GM12878 (cell line): Measurements from ENCODE around the gene MCRIP2. TPM values are rescaled to one million over a fixed set of nuclear protein-coding genes. Genes with fewer than 3 reads are reported as not detected.

Source experiments
- ATAC-seq: fragments of 200-7000 bp; cut with Tn5 transposase; 3 replicates; pipeline ENCODE4 v1.9.1; 2020; ENCODE audit warnings: mild to moderate bottlenecking, moderate library complexity
- BruUV-seq: library from RNA; stranded (reverse); fragments of 400-500 nt; replicated peaks from 2 replicates; lab custom pipeline; 2021; lab: Mats Ljungman, UMichigan
- CTCF ChIA-PET: fragments of 300-600 bp; sonication (Branson Sonifier 250); formaldehyde crosslinking; extraction: SDS; loops from one replicate; lab custom pipeline; 2021; ENCODE audit warnings: inconsistent platforms; lab: Yijun Ruan, JAX
- POLR2A ChIA-PET: fragments of 350-600 bp; formaldehyde crosslinking; extraction: SDS; loops from one replicate; lab custom pipeline; 2021; ENCODE audit warnings: inconsistent platforms; lab: Charles Lee
- RAD21 ChIA-PET: fragments of 300-600 bp; sonication (Branson Sonifier 250); formaldehyde crosslinking; loops from one replicate; lab custom pipeline; 2023; ENCODE audit warnings: antibody characterized with exemption; ENCODE audit not compliant: unreplicated experiment; lab: Charles Lee
- SMC1A ChIA-PET: fragments of 300-600 bp; sonication (Branson Sonifier 250); formaldehyde crosslinking; loops from one replicate; lab custom pipeline; 2023; ENCODE audit not compliant: unreplicated experiment, uncharacterized antibody; lab: Charles Lee
- DNase-seq: peaks from one replicate; pipeline ENCODE4 v3.0.0-alpha.2; 2011; ENCODE audit warnings: low read depth, low spot score
- FAIRE-seq: peaks from 3 replicates; lab custom pipeline; 2011; peaks lifted over from hg19 to GRCh38; lab: Jason Lieb, UNC
- H2AFZ ChIP-seq: 2 replicates; pipeline ENCODE4 v1.6.0; 2011; ENCODE audit warnings: low read depth, low read length, control low read depth; ENCODE audit not compliant: control insufficient read depth
- H3K27ac ChIP-seq: 2 replicates; pipeline ENCODE4 v1.5.1; 2011; ENCODE audit warnings: control low read depth; ENCODE audit not compliant: control insufficient read depth, insufficient read depth
- H3K27me3 ChIP-seq, 2 experiments: replicated peaks in 1 of 2; 2 replicates each; pipeline versions ENCODE4 v1.6.0 to v1.6.1; 2011; ENCODE audit warnings: low read length in 1 of 2; ENCODE audit not compliant: control insufficient read depth in 2 of 2, insufficient read depth in 2 of 2
- H3K36me3 ChIP-seq, 2 experiments: 2 replicates each; pipeline ENCODE4 v1.5.1; 2011; ENCODE audit warnings: low read length in 1 of 2; ENCODE audit not compliant: control insufficient read depth in 2 of 2, insufficient read depth in 2 of 2
- H3K4me1 ChIP-seq: 2 replicates; pipeline ENCODE4 v1.6.1; 2011; ENCODE audit warnings: mild to moderate bottlenecking, low read length, moderate library complexity, mixed read lengths; ENCODE audit not compliant: control insufficient read depth, insufficient read depth
- H3K4me2 ChIP-seq: 2 replicates; pipeline ENCODE4 v1.6.0; 2011; ENCODE audit warnings: control low read depth; ENCODE audit not compliant: control insufficient read depth, insufficient read depth
- H3K4me3 ChIP-seq: fragments of 200-600 bp; sonication (generic); 2 replicates; pipeline ENCODE4 v1.5.1; 2016
- H3K79me2 ChIP-seq: 2 replicates; pipeline ENCODE4 v1.6.0; 2011; ENCODE audit warnings: low read length; ENCODE audit not compliant: control insufficient read depth, insufficient read depth
- H3K9ac ChIP-seq: 2 replicates; pipeline ENCODE4 v1.8.0; 2011; ENCODE audit warnings: low read length, control low read depth, mixed read lengths; ENCODE audit not compliant: control insufficient read depth, insufficient read depth
- H3K9me3 ChIP-seq: replicated peaks from 3 replicates; pipeline ENCODE4 v1.5.1; 2011; ENCODE audit warnings: mild to moderate bottlenecking, low read length; ENCODE audit not compliant: control insufficient read depth, insufficient read depth
- H4K20me1 ChIP-seq: 2 replicates; pipeline ENCODE4 v1.6.0; 2011; ENCODE audit not compliant: control insufficient read depth, insufficient read depth
- CREB1 ChIP-seq: IDR thresholded peaks from 2 replicates; pipeline ENCODE4 v1.6.1; 2012; ENCODE audit warnings: low read depth, mild to moderate bottlenecking, inconsistent platforms
- CREM ChIP-seq: IDR thresholded peaks from 2 replicates; pipeline ENCODE4 v1.6.1; 2014; ENCODE audit warnings: antibody characterized with exemption, low read depth
- CTCF ChIP-seq, 3 experiments: IDR thresholded peaks in 2 of 3; conservative IDR thresholded peaks in 1 of 3; 2 replicates each; pipeline ENCODE4 v1.5.1; 2011; ENCODE audit warnings: low read depth in 3 of 3, low read length in 3 of 3, mild to moderate bottlenecking in 3 of 3, control low read depth in 2 of 3, moderate library complexity in 2 of 3, inconsistent platforms in 1 of 3, mixed read lengths in 1 of 3; ENCODE audit not compliant: control insufficient read depth in 2 of 3, insufficient read depth in 1 of 3; ENCODE audit errors: extremely low read depth in 1 of 3
- ELK1 ChIP-seq: IDR thresholded peaks from 2 replicates; pipeline ENCODE4 v1.6.1; 2012; ENCODE audit warnings: low read depth, low read length, improper control_type of control experiment
- ESRRA ChIP-seq: IDR thresholded peaks from 2 replicates; pipeline ENCODE4 v1.6.1; 2012; ENCODE audit warnings: mild to moderate bottlenecking, low read length, improper control_type of control experiment
- EZH2 ChIP-seq: IDR thresholded peaks from 2 replicates; pipeline ENCODE4 v1.6.1; 2012; ENCODE audit warnings: low read depth, mild to moderate bottlenecking, control low read depth, inconsistent platforms, low read length, borderline replicate concordance; ENCODE audit not compliant: control insufficient read depth
- FOS ChIP-seq: IDR thresholded peaks from 3 replicates; pipeline ENCODE4 v1.6.1; 2011; ENCODE audit warnings: borderline replicate concordance; ENCODE audit not compliant: insufficient read length; ENCODE audit errors: extremely low read depth
- FOXK2 ChIP-seq: fragments of 450-650 bp; IDR thresholded peaks from 2 replicates; pipeline ENCODE4 v1.6.1; 2017; ENCODE audit warnings: mild to moderate bottlenecking, moderate library complexity
- MYB ChIP-seq: fragments of 150-350 bp; IDR thresholded peaks from 2 replicates; pipeline ENCODE4 v1.6.1; 2014; ENCODE audit warnings: mild to moderate bottlenecking, low read depth, low read length, borderline replicate concordance
- NBN ChIP-seq: fragments of 450-650 bp; IDR thresholded peaks from 2 replicates; pipeline ENCODE4 v1.6.1; 2016
- NR2C2 ChIP-seq: IDR thresholded peaks from 2 replicates; pipeline ENCODE4 v1.6.1; 2011; ENCODE audit warnings: borderline replicate concordance, low read depth; ENCODE audit not compliant: control insufficient read depth, insufficient read length
- POLR2A ChIP-seq: IDR thresholded peaks from 2 replicates; pipeline ENCODE4 v1.6.1; 2011; ENCODE audit warnings: low read depth, mild to moderate bottlenecking, low read length
- POLR2AphosphoS2 ChIP-seq: IDR thresholded peaks from 2 replicates; pipeline ENCODE4 v1.6.1; 2011; ENCODE audit warnings: low read depth, mild to moderate bottlenecking, low read length, improper control_type of control experiment, moderate library complexity
- RFX5 ChIP-seq: IDR thresholded peaks from 2 replicates; pipeline ENCODE4 v1.6.1; 2011; ENCODE audit warnings: low read depth, low read length, improper control_type of control experiment
- WRNIP1 ChIP-seq: IDR thresholded peaks from 2 replicates; pipeline ENCODE4 v1.6.1; 2011; ENCODE audit warnings: low read depth, low read length, improper control_type of control experiment, borderline replicate concordance
- ZNF384 ChIP-seq: IDR thresholded peaks from 2 replicates; pipeline ENCODE4 v1.6.1; 2012; ENCODE audit warnings: low read depth, mild to moderate bottlenecking, low read length, improper control_type of control experiment, borderline replicate concordance
- WGBS: methylation state at CpG from one replicate; pipeline ENCODE4 v1.1.6; 2016; ENCODE audit warnings: low lambda C conversion rate; ENCODE audit not compliant: insufficient replicate concordance, insufficient coverage; ENCODE audit errors: missing lambda C conversion rate; 5-methylcytosine and 5-hydroxymethylcytosine counted together
- in situ Hi-C: fragments of 300-500 bp; cut with MboI; formaldehyde crosslinking; loops from 9 replicates; pipeline ENCODE4 v1.14.3; 2018; ENCODE audit warnings: mixed read lengths
- intact Hi-C: fragments of 100-400 bp; cut with micrococcal nuclease; formaldehyde crosslinking; loops from one replicate; pipeline ENCODE4 v1.14.2; 2022; ENCODE audit not compliant: unreplicated experiment
- polyA plus RNA-seq, 11 experiments: library from polyadenylated mRNA; depleted of rRNA in 4 of 11; unstranded in 6 of 11; stranded (reverse) in 5 of 11; fragments of >200 nt; fragmentation: Nextera tagmentation in 4 of 11; fragmentation: Illumina TruSeq in 1 of 11; extraction: Ambion mirVana in 4 of 11; extraction: Trizol in 1 of 11; gene quantifications; 1 replicate in 1 of 11; 2 replicates in 10 of 11; pipeline versions ENCODE4 v1.2.1 to v1.2.3, GENCODE V29; 2011 to 2016; ENCODE audit warnings: inconsistent platforms in 2 of 11, missing spikeins in 2 of 11, low read depth in 1 of 11
- total RNA-seq, 4 experiments: library from RNA; depleted of rRNA in 3 of 4; stranded (reverse); fragments of >200 nt in 3 of 4; fragmentation: Illumina TruSeq in 1 of 4; extraction: Trizol in 1 of 4; gene quantifications; 2 replicates each; pipeline versions ENCODE4 v1.2.1 to v1.2.3, GENCODE V29; 2013 to 2021

Gene MCRIP2
- total and polyA plus RNA-seq, 10 of the 15 experiments (the other 5 are each of a cell fraction or from before 2014, with no cell fraction given), result 0.19 to 93.1 (median 57.9) TPM

GRCh38 chr16:685967-686366, 44.3 kb downstream of the MCRIP2 start:
- no peak for DNase-seq
- peaks cover 20% of the 10 kb centered on the region for H3K4me1 ChIP-seq
- H2AFZ ChIP-seq, result no peak overlapping the region
- peaks cover 6 to 14% of the 10 kb centered on the region in 2 experiments; a peak in 2 of 4 replicates for H3K36me3 ChIP-seq
- H3K9me3 ChIP-seq, result no peaks in the 10 kb centered on the region
- peaks cover 28% of the 10 kb centered on the region for H3K79me2 ChIP-seq
- H3K4me3 ChIP-seq, result no peak overlapping the region
- 81% methylated on average over 10 of the region's 10 CpGs for WGBS
- ChIA-PET RAD21 (no interaction called here), SMC1A (no interaction called here), POLR2A (no interaction called here), CTCF (no interaction called here)
- intact Hi-C loops (loop anchor here (2.0 kb wide), 2 partner anchors 35 to 159 kb away; partner anchors contain the start of genes ANTKMT and CAPN15), in situ Hi-C loops (no loop called here)
- no peak overlapping the region for H3K4me2 ChIP-seq
- TF ChIP-seq POLR2A, result peak; percentile 55; the same call in 1 of the 2 replicates
- TF ChIP-seq MYB, result no peak
- no peak for TF ChIP-seq EZH2
- no peak for TF ChIP-seq NR2C2
- no peak for TF ChIP-seq WRNIP1
- peak; percentile 10 to 43 (median 25); a peak in 2 of 6 replicates for TF ChIP-seq CTCF (IDR thresholded peaks at IDR 0.05 in 2 of 3, conservative IDR thresholded peaks at IDR 0.05 in 1 of 3; ENCODE audit: control insufficient read depth in 2 of 3, extremely low read depth in 1 of 3, insufficient read depth in 1 of 3, low read depth in 3 of 3, low read length in 3 of 3)
- no peak for TF ChIP-seq POLR2AphosphoS2
- TF ChIP-seq CREM, result no peak
- no peak for TF ChIP-seq CREB1
- TF ChIP-seq FOXK2, result no peak
- TF ChIP-seq ELK1, result no peak
- TF ChIP-seq FOS, result no peak
- no peak for TF ChIP-seq NBN
- TF ChIP-seq ESRRA, result no peak
- TF ChIP-seq ZNF384, result no peak
- no peak for TF ChIP-seq RFX5
- H3K9ac ChIP-seq, result no peak overlapping the region
- BruUV-seq, result no TSS peak
- no peak for FAIRE-seq
- H4K20me1 ChIP-seq, result peaks cover 6% of the 10 kb centered on the region; the same call in 1 of the 2 replicates
- no peaks in the 10 kb centered on the region for H3K27me3 ChIP-seq
- ATAC-seq, result no peak
- H3K27ac ChIP-seq, result no peak overlapping the region
